PFSK-1 (cell line): ENCODE data around the gene TK2.

Source experiments
- SIN3A ChIP-seq: IDR thresholded peaks from 2 replicates; pipeline ENCODE4 v1.6.1; 2012; ENCODE audit warnings: mild to moderate bottlenecking, low read length, moderate library complexity, borderline replicate concordance; ENCODE audit not compliant: insufficient read depth
- TF ChIP-seq, protein P1 (sequence below), 2 experiments: IDR thresholded peaks; 2 replicates each; pipeline versions ENCODE4 v1.6.1 to v1.8.0; 2011 to 2012; ENCODE audit warnings: low read depth in 2 of 2, low read length in 2 of 2, control low read depth in 1 of 2, inconsistent platforms in 1 of 2, mild to moderate bottlenecking in 1 of 2, moderate library complexity in 1 of 2; ENCODE audit not compliant: insufficient read depth in 1 of 2

DNA sequence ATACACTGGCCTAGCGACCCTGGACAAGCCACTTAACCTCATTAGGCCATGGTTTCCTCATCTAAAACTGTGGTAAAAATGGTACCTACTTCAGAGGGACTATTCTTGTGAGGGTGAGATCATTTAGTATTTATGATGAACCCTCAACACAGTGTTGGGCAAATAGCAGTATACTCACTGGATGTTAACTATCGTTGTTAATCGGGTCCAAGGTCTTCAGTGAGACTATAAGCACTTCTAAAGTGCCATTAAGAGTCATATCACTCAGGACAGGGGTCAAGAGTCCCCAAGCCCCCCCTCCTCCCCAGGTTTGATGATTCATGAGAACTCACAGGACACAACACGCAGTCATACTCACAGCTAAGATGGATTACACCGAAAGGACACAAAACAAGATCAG, 11.0 kb downstream of the TK2 start:
- TF ChIP-seq SIN3A, result no peak
- TF ChIP-seq, protein P1, sequence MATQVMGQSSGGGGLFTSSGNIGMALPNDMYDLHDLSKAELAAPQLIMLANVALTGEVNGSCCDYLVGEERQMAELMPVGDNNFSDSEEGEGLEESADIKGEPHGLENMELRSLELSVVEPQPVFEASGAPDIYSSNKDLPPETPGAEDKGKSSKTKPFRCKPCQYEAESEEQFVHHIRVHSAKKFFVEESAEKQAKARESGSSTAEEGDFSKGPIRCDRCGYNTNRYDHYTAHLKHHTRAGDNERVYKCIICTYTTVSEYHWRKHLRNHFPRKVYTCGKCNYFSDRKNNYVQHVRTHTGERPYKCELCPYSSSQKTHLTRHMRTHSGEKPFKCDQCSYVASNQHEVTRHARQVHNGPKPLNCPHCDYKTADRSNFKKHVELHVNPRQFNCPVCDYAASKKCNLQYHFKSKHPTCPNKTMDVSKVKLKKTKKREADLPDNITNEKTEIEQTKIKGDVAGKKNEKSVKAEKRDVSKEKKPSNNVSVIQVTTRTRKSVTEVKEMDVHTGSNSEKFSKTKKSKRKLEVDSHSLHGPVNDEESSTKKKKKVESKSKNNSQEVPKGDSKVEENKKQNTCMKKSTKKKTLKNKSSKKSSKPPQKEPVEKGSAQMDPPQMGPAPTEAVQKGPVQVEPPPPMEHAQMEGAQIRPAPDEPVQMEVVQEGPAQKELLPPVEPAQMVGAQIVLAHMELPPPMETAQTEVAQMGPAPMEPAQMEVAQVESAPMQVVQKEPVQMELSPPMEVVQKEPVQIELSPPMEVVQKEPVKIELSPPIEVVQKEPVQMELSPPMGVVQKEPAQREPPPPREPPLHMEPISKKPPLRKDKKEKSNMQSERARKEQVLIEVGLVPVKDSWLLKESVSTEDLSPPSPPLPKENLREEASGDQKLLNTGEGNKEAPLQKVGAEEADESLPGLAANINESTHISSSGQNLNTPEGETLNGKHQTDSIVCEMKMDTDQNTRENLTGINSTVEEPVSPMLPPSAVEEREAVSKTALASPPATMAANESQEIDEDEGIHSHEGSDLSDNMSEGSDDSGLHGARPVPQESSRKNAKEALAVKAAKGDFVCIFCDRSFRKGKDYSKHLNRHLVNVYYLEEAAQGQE (IDR thresholded peaks at IDR 0.05; ENCODE audit: insufficient read depth in 1 of 2, low read depth in 2 of 2, low read length in 2 of 2), result no peak
